ENCODE data around the gene COLQ. TPM values are rescaled to one million over a fixed set of nuclear protein-coding genes. Genes with fewer than 3 reads are reported as not detected.

COLQ gene
- total and polyA plus RNA-seq, 12 donors = 0.60 to 7.7 (median 2.0) TPM; not detected in 1

- Histone ChIP-seq H3K4me3 (no peak overlapping the region), H3K27me3 (no peaks in the 10 kb centered on the region), H3K4me1 (replicated peaks in 1 of 2) (no peaks in the 10 kb centered on the region), H3K27ac (no peak overlapping the region), H3K9me3 (replicated peaks in 1 of 3) (no peaks in the 10 kb centered on the region), H3K36me3 (replicated peaks in 1 of 2) (no peaks in the 10 kb centered on the region)
- 93 to 96% (median 94%) methylated on average over 4 of the region's 4 CpGs for WGBS, 4 donors
- intact Hi-C loops (cut with DNase I) = no loop called here
- TF ChIP-seq, protein P1, sequence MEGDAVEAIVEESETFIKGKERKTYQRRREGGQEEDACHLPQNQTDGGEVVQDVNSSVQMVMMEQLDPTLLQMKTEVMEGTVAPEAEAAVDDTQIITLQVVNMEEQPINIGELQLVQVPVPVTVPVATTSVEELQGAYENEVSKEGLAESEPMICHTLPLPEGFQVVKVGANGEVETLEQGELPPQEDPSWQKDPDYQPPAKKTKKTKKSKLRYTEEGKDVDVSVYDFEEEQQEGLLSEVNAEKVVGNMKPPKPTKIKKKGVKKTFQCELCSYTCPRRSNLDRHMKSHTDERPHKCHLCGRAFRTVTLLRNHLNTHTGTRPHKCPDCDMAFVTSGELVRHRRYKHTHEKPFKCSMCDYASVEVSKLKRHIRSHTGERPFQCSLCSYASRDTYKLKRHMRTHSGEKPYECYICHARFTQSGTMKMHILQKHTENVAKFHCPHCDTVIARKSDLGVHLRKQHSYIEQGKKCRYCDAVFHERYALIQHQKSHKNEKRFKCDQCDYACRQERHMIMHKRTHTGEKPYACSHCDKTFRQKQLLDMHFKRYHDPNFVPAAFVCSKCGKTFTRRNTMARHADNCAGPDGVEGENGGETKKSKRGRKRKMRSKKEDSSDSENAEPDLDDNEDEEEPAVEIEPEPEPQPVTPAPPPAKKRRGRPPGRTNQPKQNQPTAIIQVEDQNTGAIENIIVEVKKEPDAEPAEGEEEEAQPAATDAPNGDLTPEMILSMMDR (IDR thresholded peaks at IDR 0.05) = no peak
- TF ChIP-seq POLR2A (IDR thresholded peaks at IDR 0.05) = no peak
- DNase-seq = no peak
Observed at GRCh38 chr3:15514663-15515340, 6.7 kb downstream of the COLQ start.

GRCh38 chr3:15513810-15514662, 7.5 kb downstream of the COLQ start:
- intact Hi-C loops (cut with DNase I) = no loop called here
- 77 to 89% (median 86%) methylated on average over 3 to 5 of the region's 5 CpGs for WGBS, 4 donors
- no peak for DNase-seq

GRCh38 chr3:15513116-15513515, 8.4 kb downstream of the COLQ start:
- intact Hi-C loops (cut with DNase I) = no loop called here
- no peak for DNase-seq
- no peaks in the 10 kb centered on the region for H3K4me1 ChIP-seq (replicated peaks in 1 of 2)
- no peaks in the 10 kb centered on the region for H3K27me3 ChIP-seq
- H3K4me3 ChIP-seq = no peak overlapping the region
- TF ChIP-seq POLR2A (IDR thresholded peaks at IDR 0.05) = no peak
- TF ChIP-seq, protein P1 (IDR thresholded peaks at IDR 0.05) = no peak
- no peak overlapping the region for H3K27ac ChIP-seq
- no peaks in the 10 kb centered on the region for H3K9me3 ChIP-seq (replicated peaks in 1 of 3)
- 86 to 93% (median 90%) methylated on average over 7 of the region's 7 CpGs for WGBS, 4 donors
- H3K36me3 ChIP-seq (replicated peaks in 1 of 2) = no peaks in the 10 kb centered on the region

More at GRCh38 chr3:15513810-15514662, 7.5 kb downstream of the COLQ start:
- Histone ChIP-seq H3K9me3 (replicated peaks in 1 of 3) (no peaks in the 10 kb centered on the region), H3K4me3 (no peak overlapping the region), H3K27ac (no peak overlapping the region), H3K4me1 (replicated peaks in 1 of 2) (no peaks in the 10 kb centered on the region), H3K36me3 (replicated peaks in 1 of 2) (no peaks in the 10 kb centered on the region), H3K27me3 (no peaks in the 10 kb centered on the region)
- TF ChIP-seq POLR2A (IDR thresholded peaks at IDR 0.05) = no peak
- TF ChIP-seq, protein P1 (IDR thresholded peaks at IDR 0.05) = no peak

- TF ChIP-seq POLR2A (IDR thresholded peaks at IDR 0.05) = no peak
- TF ChIP-seq, protein P1 (IDR thresholded peaks at IDR 0.05) = no peak
Observed at GRCh38 chr3:15512166-15512565, 9.3 kb downstream of the COLQ start.

More at GRCh38 chr3:15512166-15512565, 9.3 kb downstream of the COLQ start:
- Histone ChIP-seq H3K9me3 (replicated peaks in 1 of 3) (no peaks in the 10 kb centered on the region), H3K27me3 (no peaks in the 10 kb centered on the region), H3K4me3 (no peak overlapping the region), H3K36me3 (replicated peaks in 1 of 2) (no peaks in the 10 kb centered on the region), H3K27ac (no peak overlapping the region), H3K4me1 (replicated peaks in 1 of 2) (no peaks in the 10 kb centered on the region)
- 53 to 72% (median 62%) methylated on average over 10 of the region's 10 CpGs for WGBS, 4 donors
- intact Hi-C loops (cut with DNase I) = no loop called here
- peak in 1 of 7 donors; percentile 65 for DNase-seq

Data from adrenal gland (tissue), 12 donors.